ENCODE measurements around the gene ASPG.

DNA sequence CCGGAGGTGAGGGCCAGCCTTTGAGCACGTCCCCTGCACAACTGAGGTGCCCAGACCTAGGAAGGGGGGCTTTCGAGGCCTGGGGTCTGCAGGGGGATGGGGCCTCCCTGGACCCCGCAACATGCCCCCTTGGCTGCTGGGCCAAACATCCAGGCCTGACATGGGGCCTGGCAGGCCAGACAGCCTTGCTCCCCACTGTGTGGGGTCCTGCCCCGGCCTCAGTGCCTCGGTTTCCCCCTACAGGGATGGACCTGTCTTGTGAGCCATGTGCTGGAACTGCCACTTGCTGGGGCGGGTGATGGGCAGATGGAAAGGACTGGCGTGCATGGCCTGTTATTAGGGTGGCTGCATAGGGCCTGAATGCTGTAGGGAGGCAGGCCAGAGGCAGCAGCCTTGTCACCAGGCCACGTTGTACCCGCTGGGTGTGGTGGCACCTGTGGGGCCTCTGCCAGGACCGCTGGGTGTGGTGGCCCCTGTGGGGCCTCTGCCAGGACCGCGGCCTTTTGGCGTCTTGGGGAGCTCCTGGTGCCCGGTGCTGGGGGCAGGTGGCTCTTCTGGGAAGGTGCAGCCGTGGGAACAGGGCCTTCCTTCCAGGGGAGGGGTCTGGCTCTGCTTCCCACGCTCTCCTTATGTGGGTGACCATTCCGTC, 20.4 kb downstream of the ASPG start:
- TF ChIP-seq CTCF (IDR thresholded peaks at IDR 0.05) (no peak), POLR2A (IDR thresholded peaks at IDR 0.05) (no peak), EP300 (IDR thresholded peaks at IDR 0.05) (no peak), POLR2AphosphoS5 (IDR thresholded peaks at IDR 0.05) (no peak)
